Ascending aorta (tissue), 2 donors: ENCODE results near the gene USP6NL. TPM values are rescaled to one million over a fixed set of nuclear protein-coding genes. Genes with fewer than 3 reads are reported as not detected.

Source experiments
- DNase-seq, 2 donors: peaks; one replicate each; pipeline ENCODE4 v3.0.0-alpha.2; 2019; ENCODE audit warnings: low spot score in 2 of 2
- H3K27ac ChIP-seq, 2 donors: fragments of 200-600 bp; sonication (generic); one replicate each; pipeline ENCODE4 v1.5.1; 2016 to 2017; ENCODE audit warnings: mild to moderate bottlenecking in 1 of 2
- H3K27me3 ChIP-seq: fragments of 200-600 bp; sonication (generic); one replicate; pipeline ENCODE4 v1.5.1; 2017
- H3K36me3 ChIP-seq, 2 donors: fragments of 200-600 bp; sonication (generic); one replicate each; pipeline ENCODE4 v1.5.1; 2016
- H3K4me1 ChIP-seq, 2 donors: fragments of 200-600 bp; sonication (generic); one replicate each; pipeline ENCODE4 v1.5.1; 2016 to 2017; ENCODE audit warnings: mild to moderate bottlenecking in 1 of 2
- H3K4me3 ChIP-seq, 2 donors: fragments of 200-600 bp; sonication (generic); one replicate each; pipeline ENCODE4 v1.5.1; 2016 to 2017; ENCODE audit warnings: mild to moderate bottlenecking in 1 of 2
- H3K9me3 ChIP-seq, 2 donors: fragments of 200-600 bp; sonication (generic); one replicate each; pipeline ENCODE4 v1.5.1; 2016
- CTCF ChIP-seq, 3 experiments: fragments of 200-600 bp in 2 of 3; fragments of 450-650 bp in 1 of 3; sonication (generic) in 2 of 3; IDR thresholded peaks; one replicate each; pipeline ENCODE4 v1.5.1; 2016 to 2019; ENCODE audit warnings: antibody characterized with exemption in 3 of 3, mild to moderate bottlenecking in 1 of 3, moderate library complexity in 1 of 3
- intact Hi-C: fragments of 100-400 bp; cut with DNase I; formaldehyde crosslinking; loops from one replicate; pipeline ENCODE4 v1.15.1; 2023
- total RNA-seq: library from RNA; depleted of rRNA; stranded (reverse); fragments of >200 nt; gene quantifications from one replicate; pipeline ENCODE4 v1.1.0, GENCODE V29; 2016

The USP6NL gene
- total RNA-seq, 1 donor from 2014 or later = 20.5 TPM

- intact Hi-C loops = no loop called here
- Histone ChIP-seq H3K4me1 (peaks cover 0 to 4% of the 10 kb centered on the region in 2 donors), H3K36me3 (no peaks in the 10 kb centered on the region), H3K4me3 (no peak overlapping the region), H3K9me3 (no peaks in the 10 kb centered on the region), H3K27ac (no peak overlapping the region), H3K27me3 (no peaks in the 10 kb centered on the region)
- no peak for DNase-seq
- TF ChIP-seq CTCF (IDR thresholded peaks at IDR 0.05) = no peak
Observed at GRCh38 chr10:11522821-11523245, 88.6 kb downstream of the USP6NL start.

GRCh38 chr10:11521860-11522259 is 89.6 kb downstream of the USP6NL start:
- DNase-seq = no peak
- Histone ChIP-seq H3K36me3 (no peaks in the 10 kb centered on the region), H3K4me1 (peaks cover 0 to 4% of the 10 kb centered on the region in 2 donors), H3K27me3 (no peaks in the 10 kb centered on the region), H3K4me3 (no peak overlapping the region), H3K27ac (no peak overlapping the region), H3K9me3 (no peaks in the 10 kb centered on the region)
- TF ChIP-seq CTCF (IDR thresholded peaks at IDR 0.05) = no peak
- intact Hi-C loops = no loop called here

DNA sequence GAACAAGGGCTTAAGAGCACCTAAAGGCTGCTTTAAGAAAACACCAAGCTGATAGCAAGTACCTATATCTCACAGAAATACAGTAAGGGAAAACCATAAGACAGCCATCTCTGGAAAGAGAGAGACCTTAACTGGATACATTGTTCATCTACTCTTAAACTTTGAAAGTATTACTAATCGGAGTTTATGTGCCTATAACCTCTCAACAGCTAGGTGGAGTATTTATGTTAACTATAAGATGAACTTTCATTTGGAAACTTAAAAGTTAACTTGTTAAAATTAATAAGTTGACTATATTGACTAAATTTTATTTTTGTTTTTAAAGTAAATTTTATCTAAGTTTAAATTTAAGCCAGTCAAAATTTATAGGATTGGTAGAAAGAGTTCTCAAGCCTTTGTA is 90.6 kb downstream of the USP6NL start:
- intact Hi-C loops = no loop called here
- Histone ChIP-seq H3K27ac (no peak overlapping the region), H3K36me3 (no peaks in the 10 kb centered on the region), H3K4me3 (no peak overlapping the region), H3K4me1 (peaks cover 0 to 3% of the 10 kb centered on the region in 2 donors), H3K9me3 (no peaks in the 10 kb centered on the region), H3K27me3 (no peaks in the 10 kb centered on the region)
- DNase-seq = no peak
- no peak for TF ChIP-seq CTCF (IDR thresholded peaks at IDR 0.05)

GRCh38 chr10:11517150-11517549 is 94.3 kb downstream of the USP6NL start:
- no peaks in the 10 kb centered on the region for H3K4me1 ChIP-seq
- intact Hi-C loops = loop anchor here (5.0 kb wide), 1 partner anchor 210 kb away; no protein-coding TSS in a partner anchor

DNA sequence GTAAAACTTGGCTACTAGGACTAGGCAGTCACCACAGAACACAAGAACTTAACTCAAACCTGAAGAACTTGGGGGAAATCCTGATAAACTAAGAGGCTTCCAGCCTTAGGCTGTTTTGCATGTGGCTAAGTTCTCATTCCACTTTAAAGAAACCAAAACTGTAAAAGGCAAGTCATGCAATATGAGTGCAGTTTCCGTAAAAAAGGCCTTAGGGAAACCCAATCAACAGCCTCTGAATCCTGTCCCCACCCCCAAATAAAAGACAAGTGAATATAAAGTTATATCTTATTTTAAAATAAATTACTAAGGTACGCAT is 95.1 kb downstream of the USP6NL start:
- Histone ChIP-seq H3K36me3 (no peaks in the 10 kb centered on the region), H3K27me3 (no peaks in the 10 kb centered on the region), H3K27ac (no peak overlapping the region), H3K4me3 (no peak overlapping the region), H3K4me1 (no peaks in the 10 kb centered on the region), H3K9me3 (no peaks in the 10 kb centered on the region)
- no peak for DNase-seq
- intact Hi-C loops = loop anchor here (5.0 kb wide), 1 partner anchor 211 kb away; no protein-coding TSS in a partner anchor
- TF ChIP-seq CTCF (IDR thresholded peaks at IDR 0.05) = no peak

More at GRCh38 chr10:11517150-11517549, 94.3 kb downstream of the USP6NL start:
- no peak for DNase-seq
- no peak for TF ChIP-seq CTCF (IDR thresholded peaks at IDR 0.05)
- Histone ChIP-seq H3K9me3 (no peaks in the 10 kb centered on the region), H3K4me3 (no peak overlapping the region), H3K27ac (no peak overlapping the region), H3K27me3 (no peaks in the 10 kb centered on the region), H3K36me3 (no peaks in the 10 kb centered on the region)
